ENCODE data around the gene TMEM121B.

Gene TMEM121B

DNA sequence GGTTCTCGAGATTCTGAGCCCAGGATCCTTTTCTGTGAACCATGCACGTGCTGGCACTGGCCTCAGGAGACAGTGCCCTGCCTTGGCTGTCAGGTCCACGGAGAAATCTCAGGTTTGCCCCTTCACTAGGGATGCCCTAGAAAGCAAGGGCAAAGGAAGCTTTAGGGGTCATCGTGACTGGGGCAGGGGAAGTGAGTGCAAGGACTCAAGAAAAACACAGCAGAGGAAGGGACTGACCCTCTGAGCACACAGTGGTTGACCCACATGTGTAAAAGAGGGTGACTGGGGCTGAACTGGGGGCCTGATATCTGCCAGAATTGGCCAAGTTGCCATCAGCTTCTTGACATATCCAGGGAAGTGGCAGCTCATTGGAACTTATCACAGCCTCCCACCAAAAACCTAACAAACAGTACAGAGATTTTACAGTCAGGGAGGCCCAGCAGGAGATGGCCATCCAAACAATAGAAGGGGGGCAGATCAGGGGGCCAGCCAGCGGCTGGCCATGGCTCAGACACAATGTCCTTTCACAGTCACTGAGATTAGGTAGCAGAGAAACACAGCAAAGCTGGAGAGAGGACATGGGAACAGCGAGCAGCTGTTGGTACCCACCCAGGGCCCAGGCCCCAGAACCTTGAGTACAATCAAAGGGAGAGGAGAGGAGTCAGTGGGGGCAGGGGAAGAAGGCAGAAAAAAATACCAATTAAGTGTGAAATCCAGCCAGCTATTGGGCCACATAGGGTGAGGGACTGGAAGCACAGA is 4.4 kb downstream of the TMEM121B start:
- no peak overlapping the region for H3K4me3 ChIP-seq
- no peak overlapping the region for H3K27ac ChIP-seq
- TF ChIP-seq, protein P1, sequence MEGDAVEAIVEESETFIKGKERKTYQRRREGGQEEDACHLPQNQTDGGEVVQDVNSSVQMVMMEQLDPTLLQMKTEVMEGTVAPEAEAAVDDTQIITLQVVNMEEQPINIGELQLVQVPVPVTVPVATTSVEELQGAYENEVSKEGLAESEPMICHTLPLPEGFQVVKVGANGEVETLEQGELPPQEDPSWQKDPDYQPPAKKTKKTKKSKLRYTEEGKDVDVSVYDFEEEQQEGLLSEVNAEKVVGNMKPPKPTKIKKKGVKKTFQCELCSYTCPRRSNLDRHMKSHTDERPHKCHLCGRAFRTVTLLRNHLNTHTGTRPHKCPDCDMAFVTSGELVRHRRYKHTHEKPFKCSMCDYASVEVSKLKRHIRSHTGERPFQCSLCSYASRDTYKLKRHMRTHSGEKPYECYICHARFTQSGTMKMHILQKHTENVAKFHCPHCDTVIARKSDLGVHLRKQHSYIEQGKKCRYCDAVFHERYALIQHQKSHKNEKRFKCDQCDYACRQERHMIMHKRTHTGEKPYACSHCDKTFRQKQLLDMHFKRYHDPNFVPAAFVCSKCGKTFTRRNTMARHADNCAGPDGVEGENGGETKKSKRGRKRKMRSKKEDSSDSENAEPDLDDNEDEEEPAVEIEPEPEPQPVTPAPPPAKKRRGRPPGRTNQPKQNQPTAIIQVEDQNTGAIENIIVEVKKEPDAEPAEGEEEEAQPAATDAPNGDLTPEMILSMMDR (IDR thresholded peaks at IDR 0.05), result no peak

DNA sequence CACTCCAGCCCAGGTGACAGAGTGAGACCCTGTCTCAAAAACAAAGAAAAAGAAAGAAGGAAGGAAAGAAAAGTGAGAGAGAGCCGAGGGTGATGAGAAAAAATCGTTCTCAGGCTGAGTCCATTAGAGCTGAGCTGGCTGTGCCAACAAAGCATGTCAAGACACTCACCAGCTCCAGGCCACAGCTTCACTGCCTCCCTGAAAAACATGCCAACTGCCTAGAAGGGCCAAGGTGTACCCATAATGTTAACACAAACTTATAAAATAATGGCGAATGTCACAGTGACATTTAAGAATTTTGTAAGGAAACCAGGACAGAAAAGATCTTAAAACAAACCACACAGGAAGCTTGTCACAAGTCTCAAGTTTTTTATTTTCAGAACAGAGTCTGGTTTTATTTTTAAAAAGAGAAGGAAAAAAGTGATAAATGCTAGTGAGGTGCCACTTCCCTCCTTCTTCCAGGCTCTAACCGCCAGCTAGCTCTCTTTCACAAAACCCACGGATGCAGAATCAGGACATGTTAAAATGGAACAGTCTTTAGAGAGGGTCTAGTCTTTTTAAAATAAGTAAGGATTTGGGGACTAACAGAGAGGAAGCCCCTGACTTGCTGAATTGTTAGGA is 5.1 kb downstream of the TMEM121B start:
- H3K4me3 ChIP-seq, result no peak overlapping the region
- H3K27ac ChIP-seq, result no peak overlapping the region
- TF ChIP-seq, protein P1 (IDR thresholded peaks at IDR 0.05), result no peak
- DNase-seq (ENCODE audit: low spot score), result no peak

More for the DNA sequence above, 4.4 kb downstream of the TMEM121B start:
- no peak for DNase-seq (ENCODE audit: low spot score)

DNA sequence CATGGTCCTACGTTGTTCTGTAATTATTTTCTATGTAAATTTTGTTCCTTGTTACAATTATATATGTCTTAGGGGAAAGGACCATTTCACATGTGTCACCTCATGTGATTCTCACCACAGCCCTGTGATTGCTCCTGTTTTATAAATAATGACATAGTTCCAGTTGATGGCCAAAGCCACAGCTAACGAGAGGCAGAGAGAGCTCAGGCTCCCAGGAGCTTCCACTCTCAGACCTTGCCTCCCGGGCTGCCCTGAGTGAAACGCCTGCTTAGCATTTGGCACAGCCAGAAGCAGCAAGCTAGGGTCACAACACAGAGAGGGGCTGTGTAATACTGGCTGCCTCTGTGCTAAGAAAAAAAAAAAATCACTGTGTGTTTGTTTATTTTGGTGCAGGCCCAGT is 5.9 kb downstream of the TMEM121B start:
- DNase-seq (ENCODE audit: low spot score), result no peak
- no peak overlapping the region for H3K4me3 ChIP-seq
- H3K27ac ChIP-seq, result no peak overlapping the region
- TF ChIP-seq, protein P1 (IDR thresholded peaks at IDR 0.05), result no peak

DNA sequence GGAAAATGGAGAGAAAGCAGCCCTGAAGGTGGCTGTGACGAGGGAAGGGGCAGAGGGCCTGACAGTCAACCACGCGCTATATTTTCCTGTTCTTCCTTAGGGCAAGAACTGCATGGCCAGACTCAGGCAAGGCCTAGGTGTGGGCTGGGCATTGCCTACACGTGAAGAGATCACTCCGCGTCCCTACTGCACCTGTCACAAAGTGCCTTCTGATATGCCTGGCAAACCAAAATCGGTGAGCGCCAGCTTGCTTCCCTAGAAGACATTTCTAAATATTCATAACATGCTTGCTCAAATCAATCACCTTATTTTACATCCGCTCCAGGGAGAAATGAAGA is 6.3 kb downstream of the TMEM121B start:
- Histone ChIP-seq H3K27ac (no peak overlapping the region), H3K4me3 (no peak overlapping the region)
- no peak for DNase-seq (ENCODE audit: low spot score)
- TF ChIP-seq, protein P1 (IDR thresholded peaks at IDR 0.05), result no peak

DNA sequence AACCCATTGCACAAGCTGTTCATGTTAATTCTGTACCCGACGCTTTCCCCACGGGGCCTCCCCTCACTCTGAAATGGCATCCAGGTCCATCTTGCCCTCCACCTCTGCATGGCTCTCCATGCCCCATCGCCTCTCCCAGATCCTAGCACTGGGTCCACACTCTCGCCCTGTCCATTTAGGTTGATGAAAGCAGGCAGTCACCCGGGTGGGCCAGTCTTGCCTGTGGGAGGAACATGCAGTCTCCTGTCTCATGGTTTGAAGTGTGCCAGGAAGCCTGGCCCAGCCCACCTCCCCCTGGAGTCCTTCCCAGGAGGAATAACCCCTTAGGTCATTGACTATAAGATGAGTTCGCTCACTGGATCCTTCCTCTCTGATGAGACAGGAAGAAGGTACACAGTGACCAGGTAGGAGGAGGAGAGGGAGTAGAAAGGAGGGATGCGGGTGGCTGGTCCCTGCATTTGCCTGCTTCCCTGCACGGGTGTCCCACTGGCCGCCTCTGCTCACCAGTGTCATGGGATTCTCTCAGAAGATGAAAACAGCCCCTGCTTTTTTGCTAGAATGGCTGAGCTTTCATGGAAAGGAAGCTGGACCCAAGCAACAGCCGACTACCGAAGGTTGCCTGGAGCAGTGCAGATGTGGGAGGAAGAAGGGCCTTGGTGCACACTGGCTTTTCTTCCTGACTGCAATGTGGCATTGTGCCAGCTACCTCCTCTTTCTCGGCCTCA is 6.8 kb downstream of the TMEM121B start:
- Histone ChIP-seq H3K27ac (no peak overlapping the region), H3K4me3 (no peak overlapping the region)
- DNase-seq (ENCODE audit: low spot score), result no peak
- TF ChIP-seq, protein P1 (IDR thresholded peaks at IDR 0.05), result no peak

DNA sequence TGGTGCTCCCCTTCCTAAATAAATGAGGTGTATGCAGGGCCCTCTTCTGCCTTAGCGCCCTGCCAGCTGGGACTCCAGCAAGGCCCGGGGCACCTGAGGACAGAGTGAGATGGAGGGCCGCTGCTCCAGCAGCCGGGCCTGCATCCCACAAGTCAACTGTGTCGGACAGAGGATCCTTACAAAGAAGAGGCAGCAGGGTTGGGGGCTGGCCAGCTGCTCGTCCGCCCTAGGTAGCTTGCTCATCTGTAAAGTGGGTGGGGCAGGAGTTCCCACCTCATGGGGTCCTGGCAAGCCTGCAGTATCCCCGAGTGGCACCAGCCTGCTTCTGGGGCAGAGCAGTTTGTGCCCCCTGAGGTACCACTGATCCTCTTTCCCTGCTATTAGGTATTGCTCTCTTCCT is 7.6 kb downstream of the TMEM121B start:
- Histone ChIP-seq H3K4me3 (no peak overlapping the region), H3K27ac (no peak overlapping the region)
- TF ChIP-seq, protein P1 (IDR thresholded peaks at IDR 0.05), result no peak
- DNase-seq (ENCODE audit: low spot score), result no peak
